Keratinocyte (primary cell): ENCODE data around the gene CCDC116. TPM values are rescaled to one million over a fixed set of nuclear protein-coding genes. Genes with fewer than 3 reads are reported as not detected.

Experiments used
- DNase-seq: peaks from one replicate; pipeline ENCODE4 v3.0.0-alpha.2; 2011; ENCODE audit warnings: low read depth, missing footprints, low spot score
- FAIRE-seq: peaks from 2 replicates; lab custom pipeline; 2011; peaks lifted over from hg19 to GRCh38; lab: Jason Lieb, UNC
- H2AFZ ChIP-seq: 2 replicates; pipeline ENCODE4 v1.6.0; 2012; ENCODE audit warnings: low read length, control low read depth, inconsistent platforms; ENCODE audit not compliant: control insufficient read depth
- H3K27ac ChIP-seq: 2 replicates; pipeline ENCODE4 v1.5.1; 2011; ENCODE audit warnings: low read length; ENCODE audit not compliant: control insufficient read depth, insufficient read depth
- H3K27me3 ChIP-seq: 3 replicates; pipeline ENCODE4 v1.6.0; 2011; ENCODE audit warnings: low read length; ENCODE audit not compliant: control insufficient read depth, insufficient read depth; ENCODE audit errors: extremely low read depth
- H3K36me3 ChIP-seq, 2 experiments: 2 replicates in 1 of 2; 3 replicates in 1 of 2; pipeline ENCODE4 v1.5.1; 2011; ENCODE audit warnings: low read length in 2 of 2, mild to moderate bottlenecking in 1 of 2; ENCODE audit not compliant: control insufficient read depth in 2 of 2, insufficient read depth in 2 of 2; ENCODE audit errors: extremely low read depth in 1 of 2
- H3K4me1 ChIP-seq: 3 replicates; pipeline ENCODE4 v1.5.1; 2011; ENCODE audit warnings: low read length; ENCODE audit not compliant: control insufficient read depth, insufficient read depth; ENCODE audit errors: extremely low read depth
- H3K4me2 ChIP-seq: 3 replicates; pipeline ENCODE4 v1.6.0; 2011; ENCODE audit warnings: low read depth, low read length; ENCODE audit not compliant: control insufficient read depth, insufficient read depth; ENCODE audit errors: extremely low read depth
- H3K4me3 ChIP-seq, 3 experiments: fragments of 200-600 bp in 1 of 3; sonication (generic) in 1 of 3; 2 replicates in 2 of 3; 3 replicates in 1 of 3; pipeline ENCODE4 v1.5.1; 2011 to 2016; ENCODE audit warnings: low read length in 3 of 3, mild to moderate bottlenecking in 3 of 3, control low read depth in 2 of 3, inconsistent platforms in 1 of 3, low read depth in 1 of 3, mixed read lengths in 1 of 3, mixed run types in 1 of 3, moderate library complexity in 1 of 3; ENCODE audit not compliant: control insufficient read depth in 2 of 3, insufficient read depth in 2 of 3; ENCODE audit errors: extremely low read depth in 1 of 3
- H3K79me2 ChIP-seq: 2 replicates; pipeline ENCODE4 v1.6.0; 2012; ENCODE audit warnings: low read length; ENCODE audit not compliant: control insufficient read depth, insufficient read depth
- H3K9ac ChIP-seq: 3 replicates; pipeline ENCODE4 v1.6.0; 2011; ENCODE audit warnings: low read length; ENCODE audit not compliant: control insufficient read depth, insufficient read depth; ENCODE audit errors: extremely low read depth
- H3K9me1 ChIP-seq: 3 replicates; pipeline ENCODE4 v1.6.0; 2011; ENCODE audit warnings: low read length; ENCODE audit not compliant: control insufficient read depth, insufficient read depth; ENCODE audit errors: extremely low read depth
- H3K9me3 ChIP-seq: 2 replicates; pipeline ENCODE4 v1.5.1; 2012; ENCODE audit warnings: low read depth, low read length; ENCODE audit not compliant: control insufficient read depth
- H4K20me1 ChIP-seq: 3 replicates; pipeline ENCODE4 v1.6.0; 2011; ENCODE audit warnings: low read length; ENCODE audit not compliant: control insufficient read depth, insufficient read depth; ENCODE audit errors: extremely low read depth
- CTCF ChIP-seq, 3 experiments: IDR thresholded peaks in 1 of 3; conservative IDR thresholded peaks in 1 of 3; optimal IDR thresholded peaks in 1 of 3; 2 replicates in 2 of 3; 3 replicates in 1 of 3; pipeline versions ENCODE3 to v1.5.1; 2011; ENCODE audit warnings: low read length in 3 of 3, mild to moderate bottlenecking in 3 of 3, moderate library complexity in 2 of 3, control low read depth in 1 of 3, inconsistent platforms in 1 of 3; ENCODE audit not compliant: insufficient read depth in 2 of 3; ENCODE audit errors: extremely low read depth in 1 of 3
- EZH2 ChIP-seq: IDR thresholded peaks from one replicate; pipeline ENCODE4 v1.6.1; 2012; ENCODE audit warnings: inconsistent platforms, mild to moderate bottlenecking, low read length, moderate library complexity
- dilution Hi-C: fragments of 300-500 bp; cut with MboI; formaldehyde crosslinking; loops from one replicate; pipeline ENCODE4 v1.7.0; 2020; ENCODE audit warnings: low sequenced_read_pairs; ENCODE audit not compliant: extremely low pct_ligation_motif_present
- polyA plus RNA-seq, 5 experiments: library from polyadenylated mRNA; depleted of rRNA in 3 of 5; stranded (reverse) in 3 of 5; stranded (forward) in 1 of 5; unstranded in 1 of 5; fragments of >200 nt; gene quantifications; 1 replicate in 1 of 5; 2 replicates in 3 of 5; 3 replicates in 1 of 5; pipeline versions ENCODE4 v1.2.1 to v1.2.3, GENCODE V29; 2011 to 2012; ENCODE audit warnings: missing spikeins in 2 of 5, low read depth in 1 of 5, low replicate concordance in 1 of 5

CCDC116 gene
- polyA plus RNA-seq, 1 donor (not counting 4 experiments of a cell fraction or from before 2014, with no cell fraction given) = 0.03 TPM

GRCh38 chr22:21646608-21647590 lies 14.3 kb downstream of the CCDC116 start:
- peaks cover 23% of the 10 kb centered on the region for H3K79me2 ChIP-seq
- DNase-seq = no peak
- FAIRE-seq = peak; percentile 83

GRCh38 chr22:21650280-21650679 lies 17.7 kb downstream of the CCDC116 start:
- H3K9ac ChIP-seq = no peak overlapping the region
- FAIRE-seq (no peak), DNase-seq (no peak)
- H3K4me2 ChIP-seq = no peak overlapping the region
- H3K4me3 ChIP-seq = no peak overlapping the region
- H3K79me2 ChIP-seq = peaks cover 5% of the 10 kb centered on the region
- peaks cover 4% of the 10 kb centered on the region for H4K20me1 ChIP-seq
- H3K4me1 ChIP-seq = peaks cover 10% of the 10 kb centered on the region
- H2AFZ ChIP-seq = no peak overlapping the region
- H3K27me3 ChIP-seq = no peaks in the 10 kb centered on the region
- TF ChIP-seq CTCF (optimal IDR thresholded peaks at IDR 0.05 in 1 of 3, IDR thresholded peaks at IDR 0.05 in 1 of 3, conservative IDR thresholded peaks at IDR 0.05 in 1 of 3; ENCODE audit: extremely low read depth in 1 of 3, insufficient read depth in 2 of 3, low read length in 3 of 3) (no peak), EZH2 (no peak)
- peaks cover 12 to 14% of the 10 kb centered on the region in 2 experiments for H3K36me3 ChIP-seq
- H3K27ac ChIP-seq = no peak overlapping the region
- dilution Hi-C loops = no loop called here
- no peaks in the 10 kb centered on the region for H3K9me3 ChIP-seq
- H3K9me1 ChIP-seq = no peaks in the 10 kb centered on the region

More at GRCh38 chr22:21646608-21647590, 14.3 kb downstream of the CCDC116 start:
- no peak overlapping the region for H3K27ac ChIP-seq
- no peaks in the 10 kb centered on the region for H3K9me3 ChIP-seq
- peaks cover 11% of the 10 kb centered on the region for H4K20me1 ChIP-seq
- no peak overlapping the region for H3K9ac ChIP-seq
- H3K27me3 ChIP-seq = no peaks in the 10 kb centered on the region
- peaks cover 14 to 18% of the 10 kb centered on the region in 2 experiments for H3K36me3 ChIP-seq
- H3K4me2 ChIP-seq = no peak overlapping the region
- H3K4me1 ChIP-seq = peaks cover 19% of the 10 kb centered on the region
- no peak overlapping the region for H3K4me3 ChIP-seq
- dilution Hi-C loops = no loop called here
- no peak overlapping the region for H2AFZ ChIP-seq
- no peaks in the 10 kb centered on the region for H3K9me1 ChIP-seq
- TF ChIP-seq CTCF (optimal IDR thresholded peaks at IDR 0.05 in 1 of 3, IDR thresholded peaks at IDR 0.05 in 1 of 3, conservative IDR thresholded peaks at IDR 0.05 in 1 of 3; ENCODE audit: extremely low read depth in 1 of 3, insufficient read depth in 2 of 3, low read length in 3 of 3) (peak; percentile 86 to 93 (median 87)), EZH2 (no peak)
